Suppressor macrophage treated with lipopolysaccharide for 1 hour (primary cell): ENCODE data around the gene PCARE.
A peak's percentile ranks its signal among the peaks of the same experiment; 100 is the strongest.
"Not testable (repeated sequence)": the region's sequence is repeated elsewhere in the genome, so short reads cannot be mapped to it uniquely, and the experiment has no call there.

Source experiments
- DNase-seq, 3 donors: peaks; one replicate each; pipeline ENCODE4 v3.0.0-alpha.2; 2020 to 2022

The PCARE gene

GRCh38 chr2:29090311-29090710, 16.0 kb upstream of the PCARE start:
- not testable (repeated sequence) for DNase-seq

DNA sequence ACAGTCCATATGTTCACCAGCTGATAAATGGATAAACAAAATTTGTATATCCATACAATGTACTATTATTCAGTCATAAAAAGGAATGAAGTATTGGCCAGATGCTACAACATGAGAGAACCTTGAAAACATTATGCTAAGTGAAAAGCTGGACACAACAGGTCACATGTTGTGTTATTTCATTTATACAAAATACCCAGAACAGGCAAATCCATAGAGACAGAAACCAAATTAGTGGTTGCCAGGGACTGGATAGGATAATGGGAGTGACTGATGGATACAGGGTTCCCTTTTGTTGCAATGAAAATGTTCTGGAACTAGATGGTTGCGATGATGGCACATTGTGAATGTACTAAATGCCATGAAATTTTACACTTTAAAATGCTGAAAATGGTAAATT, 10.2 kb upstream of the PCARE start:
- DNase-seq = no peak

- no peak for DNase-seq
These were observed 8.6 kb upstream of the PCARE start for GRCh38 chr2:29082804-29083495.

- peak; percentile 82 to 95 (median 93) for DNase-seq
These were observed 6.8 kb upstream of the PCARE start for GRCh38 chr2:29080886-29081743.

- DNase-seq = no peak
These were observed 5.6 kb upstream of the PCARE start for GRCh38 chr2:29079887-29080286.

DNA sequence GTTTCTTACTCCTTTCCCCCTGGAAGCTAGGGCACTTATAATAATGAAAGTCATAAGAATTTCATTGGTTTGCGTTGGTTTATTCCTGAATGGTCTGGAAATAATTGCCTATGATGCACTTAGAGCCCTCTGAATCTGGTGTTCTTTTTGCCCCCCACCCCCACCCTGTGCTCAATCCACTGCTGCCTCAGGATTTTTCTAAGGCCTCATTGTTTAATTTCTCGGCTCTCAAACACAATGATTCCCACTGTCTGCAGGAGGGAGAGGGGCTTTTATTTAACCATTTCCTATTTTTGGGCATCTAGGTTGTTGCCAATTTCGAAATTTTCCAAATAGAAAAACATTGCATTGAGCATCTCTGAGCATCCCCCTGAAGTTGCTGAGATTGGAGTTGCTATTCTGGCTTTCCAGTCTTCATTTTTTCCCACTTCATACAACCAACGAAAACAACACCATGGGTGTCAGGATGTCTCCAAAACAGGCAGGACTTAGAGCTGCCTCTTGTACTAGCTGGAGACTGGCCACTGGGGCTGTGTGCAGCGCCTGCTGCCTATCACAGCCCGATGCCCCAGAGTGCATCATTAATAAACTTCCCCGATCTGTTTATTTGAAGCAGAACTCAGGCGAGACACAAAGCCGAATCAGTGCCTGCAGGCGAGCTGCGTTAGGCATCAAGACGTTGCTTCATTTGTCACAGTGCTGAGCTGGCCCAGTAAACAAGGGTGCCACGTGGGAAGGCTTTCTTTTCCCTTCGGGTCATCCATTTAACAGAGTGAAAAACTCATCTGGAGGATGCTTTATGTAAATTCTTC, 1.8 kb upstream of the PCARE start:
- no peak for DNase-seq

- DNase-seq = peak; percentile 37 to 48 (median 38)
These were observed 390 bp downstream of the PCARE start for GRCh38 chr2:29073933-29074332.

GRCh38 chr2:29072971-29073725, 1.2 kb downstream of the PCARE start:
- DNase-seq = no peak

DNA sequence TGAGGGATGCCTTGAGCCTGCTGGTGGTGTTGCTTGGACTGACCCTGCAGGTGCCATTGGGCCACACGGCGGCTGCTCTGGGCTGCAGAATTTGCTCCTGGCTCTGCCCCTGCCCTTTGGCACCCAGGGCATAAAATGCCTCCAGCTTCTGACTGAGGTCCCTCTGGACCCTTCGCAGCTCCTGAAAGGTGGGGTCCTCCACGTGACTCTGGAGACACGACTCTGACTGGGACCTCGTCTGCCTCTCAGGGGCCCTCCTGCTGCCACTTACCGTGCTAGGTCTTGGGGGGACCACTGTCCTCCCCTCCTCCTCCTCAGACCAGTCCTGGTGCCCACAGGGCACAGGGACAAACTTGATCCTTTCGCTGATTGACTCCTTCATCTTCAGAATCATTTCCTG, 2.1 kb downstream of the PCARE start:
- DNase-seq = no peak

- DNase-seq = no peak
These were observed 3.0 kb downstream of the PCARE start for GRCh38 chr2:29071032-29071975.

DNA sequence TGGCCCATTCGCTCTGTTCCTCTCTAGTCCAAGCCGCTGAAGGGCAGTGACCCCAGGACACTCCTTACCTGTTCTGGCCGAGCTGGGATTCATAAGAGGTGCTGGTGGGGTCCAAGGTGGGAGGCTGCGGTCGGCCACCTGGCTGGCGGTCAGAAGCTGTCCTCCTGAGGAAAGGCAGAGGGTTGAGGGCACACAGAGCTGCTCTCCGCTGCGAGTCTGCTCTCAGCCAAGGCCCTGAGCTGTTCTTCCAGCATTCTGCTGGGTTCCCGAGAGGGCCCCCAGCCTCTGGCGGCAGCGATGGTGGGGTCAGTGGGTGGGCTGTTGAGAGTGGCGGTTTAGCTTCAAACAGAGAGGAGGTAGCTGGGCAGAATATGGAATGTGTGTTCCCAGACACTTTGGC, 3.8 kb downstream of the PCARE start:
- DNase-seq = no peak

DNA sequence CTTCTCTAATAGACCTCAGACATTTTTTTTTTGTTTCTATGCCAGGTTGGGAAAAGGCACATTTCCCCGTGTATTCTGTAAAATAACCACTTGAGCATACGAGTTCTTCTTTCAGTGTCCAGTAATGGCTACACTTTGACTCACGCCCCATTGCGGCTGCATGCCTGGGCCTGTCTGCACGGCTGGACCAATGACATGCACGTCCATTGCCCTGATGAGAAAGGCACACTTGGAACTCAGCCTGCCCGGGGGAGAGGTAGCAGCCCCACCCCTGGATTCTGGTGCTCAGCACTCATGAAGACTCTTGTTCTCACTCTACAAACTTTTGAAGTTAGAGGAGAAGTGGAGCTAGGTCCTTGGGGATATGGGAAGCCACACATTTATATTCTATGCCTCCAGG, 5.8 kb downstream of the PCARE start:
- DNase-seq = no peak

DNA sequence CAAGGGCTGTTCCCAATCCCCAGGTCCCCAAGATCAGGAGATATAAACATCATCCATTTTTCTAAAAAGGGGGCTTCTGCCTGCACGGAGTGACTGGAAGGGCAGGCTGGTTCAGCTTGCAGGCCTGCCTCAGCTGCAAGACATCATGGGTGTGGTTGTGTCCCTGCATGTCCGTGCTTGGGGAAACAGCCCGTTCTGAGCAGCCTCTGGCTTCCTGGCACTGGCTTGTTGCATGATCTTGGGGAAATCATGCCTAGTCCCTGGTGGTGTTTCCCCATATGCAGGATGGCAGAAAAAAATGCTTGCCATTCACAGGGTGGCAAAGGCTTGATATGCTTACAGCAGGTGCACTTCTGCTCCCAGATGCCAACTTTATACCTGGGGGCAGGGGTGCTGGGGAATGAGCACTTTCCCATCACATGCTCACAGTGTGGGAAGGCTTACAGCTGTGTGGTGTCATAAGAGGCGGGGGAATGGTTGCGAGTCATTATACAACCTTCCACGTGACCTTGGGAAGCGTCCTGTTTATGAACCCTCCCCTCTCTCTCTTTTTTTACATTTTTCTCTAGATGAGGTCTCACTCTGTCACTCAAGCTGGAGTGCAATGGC, 7.2 kb downstream of the PCARE start:
- peak; percentile 65 to 70 (median 70) for DNase-seq

DNA sequence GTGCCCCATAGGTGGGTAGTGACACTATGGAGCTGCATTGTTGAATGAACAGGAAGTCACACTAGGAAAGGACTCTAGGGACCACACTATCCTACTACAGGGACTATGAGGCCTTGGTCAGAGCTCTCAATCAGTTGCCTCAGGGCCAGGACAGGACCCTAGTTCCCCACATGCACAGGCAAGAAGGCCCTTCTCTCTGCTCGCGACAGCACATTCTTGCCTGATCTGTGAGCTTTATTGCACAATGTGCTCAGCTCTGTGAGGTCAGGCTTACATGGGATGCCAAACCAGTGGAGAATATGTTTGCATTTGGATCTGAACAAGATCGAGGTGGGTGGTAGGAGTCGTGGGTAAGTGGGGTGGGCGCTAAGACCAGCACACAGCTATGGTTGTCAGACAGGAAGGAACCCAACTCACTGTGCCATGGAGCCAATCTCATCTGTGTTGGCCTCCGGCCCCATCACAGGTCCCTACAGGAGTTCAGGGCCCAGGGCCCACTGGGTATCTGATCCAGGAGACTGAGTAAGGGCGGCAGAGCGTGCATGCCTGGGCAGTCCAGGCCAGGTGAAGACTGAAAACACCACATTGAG, 8.0 kb downstream of the PCARE start:
- peak; percentile 53 to 60 (median 58) for DNase-seq

- no peak for DNase-seq
These were observed 9.1 kb downstream of the PCARE start for GRCh38 chr2:29065068-29065811.

- DNase-seq = no peak
These were observed 9.6 kb downstream of the PCARE start for GRCh38 chr2:29064746-29065067.

- no peak for DNase-seq
These were observed 10.0 kb downstream of the PCARE start for GRCh38 chr2:29064346-29064715.

DNA sequence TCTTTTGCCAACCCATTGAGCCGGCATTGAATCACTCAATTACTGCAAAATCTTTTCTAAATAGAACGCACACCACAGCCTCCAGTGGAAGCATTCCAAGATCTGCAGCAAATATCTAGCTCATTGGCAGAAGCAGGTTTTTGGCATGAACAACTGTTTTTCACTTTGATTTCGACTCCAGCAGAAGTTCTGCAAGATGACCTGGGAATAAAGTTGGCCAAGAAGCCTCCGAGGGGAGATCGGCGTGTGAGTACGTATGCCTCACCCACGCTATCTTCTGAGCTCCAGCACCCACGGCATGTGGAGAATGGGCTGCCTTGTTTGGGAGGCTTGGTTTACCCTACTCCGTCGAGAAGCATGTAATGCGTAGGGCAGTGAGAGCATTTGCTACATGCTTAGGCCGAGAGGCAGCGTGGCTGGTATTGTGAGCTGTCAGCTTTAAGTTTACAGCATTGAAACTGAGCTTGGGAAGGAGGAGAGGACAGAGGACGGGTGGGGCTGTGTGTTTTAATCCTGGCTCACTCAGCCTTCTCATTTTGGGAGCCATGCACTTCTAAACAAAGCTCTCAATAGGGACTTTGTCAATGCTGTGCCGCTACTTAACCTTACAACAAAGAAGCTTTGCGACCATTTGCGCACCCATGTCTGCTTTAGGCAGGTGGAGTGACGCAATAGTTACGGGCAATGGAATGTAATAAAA, 10.5 kb downstream of the PCARE start:
- no peak for DNase-seq

DNA sequence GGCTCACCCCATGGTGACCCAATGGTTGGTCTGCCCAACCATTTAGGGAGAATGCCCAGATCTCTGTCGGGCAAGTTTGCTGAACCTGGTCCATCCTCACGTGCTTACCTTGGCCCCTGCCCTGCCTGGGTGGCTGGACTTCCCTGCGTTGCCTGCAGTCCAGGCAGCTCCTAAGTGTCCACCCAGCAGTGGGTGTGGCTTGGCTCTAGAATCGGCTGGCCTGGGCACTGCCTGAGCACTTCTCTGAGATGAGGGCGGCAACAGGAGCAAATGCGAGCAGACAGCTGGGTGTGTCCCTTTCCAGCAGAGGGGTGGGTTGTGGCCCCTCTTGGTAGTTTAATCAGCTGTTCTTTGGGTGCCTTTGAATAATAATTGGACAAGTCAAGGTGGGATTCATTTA, 11.3 kb downstream of the PCARE start:
- no peak for DNase-seq
